Neural progenitor cell (in vitro differentiated cells): ENCODE results near the gene KCNIP2. TPM values are rescaled to one million over a fixed set of nuclear protein-coding genes. Genes with fewer than 3 reads are reported as not detected.
A peak's percentile ranks its signal among the peaks of the same experiment; 100 is the strongest.

Experiments
- DNase-seq: peaks from one replicate; pipeline ENCODE4 v3.0.0-alpha.2; 2016; ENCODE audit warnings: low spot score
- H2AFZ ChIP-seq: fragments of 200-600 bp; sonication (generic); replicated peaks from 2 replicates; pipeline ENCODE4 v1.6.1; 2016; ENCODE audit warnings: antibody characterized with exemption
- H3F3A ChIP-seq: fragments of 200-600 bp; sonication (generic); 2 replicates; pipeline ENCODE4 v1.6.1; 2016; ENCODE audit warnings: antibody characterized with exemption, low read depth
- H3K27ac ChIP-seq: fragments of 200-600 bp; sonication (generic); 2 replicates; pipeline ENCODE4 v1.5.1; 2016; ENCODE audit warnings: mild to moderate bottlenecking
- H3K27me3 ChIP-seq: fragments of 200-600 bp; sonication (generic); 2 replicates; pipeline ENCODE4 v1.6.1; 2016; ENCODE audit warnings: mild to moderate bottlenecking, moderate library complexity
- H3K36me3 ChIP-seq: fragments of 200-600 bp; sonication (generic); 2 replicates; pipeline ENCODE4 v1.5.1; 2016
- H3K4me1 ChIP-seq: fragments of 200-600 bp; sonication (generic); 2 replicates; pipeline ENCODE4 v1.6.1; 2016; ENCODE audit warnings: mixed run types
- H3K4me2 ChIP-seq: fragments of 200-600 bp; sonication (generic); 2 replicates; pipeline ENCODE4 v1.6.1; 2016
- H3K4me3 ChIP-seq: fragments of 200-600 bp; sonication (generic); 2 replicates; pipeline ENCODE4 v1.5.1; 2016
- H3K79me2 ChIP-seq: fragments of 200-600 bp; sonication (generic); 2 replicates; pipeline ENCODE4 v1.6.1; 2016; ENCODE audit warnings: low read depth
- H3K9ac ChIP-seq: fragments of 200-600 bp; sonication (generic); 2 replicates; pipeline ENCODE4 v1.6.1; 2016
- H3K9me3 ChIP-seq: fragments of 200-600 bp; sonication (generic); 2 replicates; pipeline ENCODE4 v1.5.1; 2016; ENCODE audit warnings: low read depth
- H4K20me1 ChIP-seq: fragments of 200-600 bp; sonication (generic); 2 replicates; pipeline ENCODE4 v1.6.1; 2016; ENCODE audit warnings: low read depth
- H3K27ac Mint-ChIP-seq: 3 replicates; pipeline ENCODE4 v1.8.0; 2021; ENCODE audit warnings: mixed read lengths
- H3K27me3 Mint-ChIP-seq: 2 replicates; pipeline ENCODE4 v1.8.0; 2022; ENCODE audit warnings: low read depth, mild to moderate bottlenecking, inconsistent platforms, moderate library complexity, mixed read lengths; ENCODE audit not compliant: insufficient read depth
- H3K36me3 Mint-ChIP-seq: 3 replicates; pipeline ENCODE4 v1.8.0; 2021; ENCODE audit warnings: mixed read lengths
- H3K4me1 Mint-ChIP-seq: 3 replicates; pipeline ENCODE4 v1.8.0; 2021; ENCODE audit warnings: mixed read lengths
- H3K4me3 Mint-ChIP-seq: 3 replicates; pipeline ENCODE4 v1.8.0; 2021; ENCODE audit warnings: mild to moderate bottlenecking, moderate library complexity, mixed read lengths
- H3K9me3 Mint-ChIP-seq: 3 replicates; pipeline ENCODE4 v1.8.0; 2020; ENCODE audit warnings: mixed read lengths
- EZH2 ChIP-seq: fragments of 200-600 bp; sonication (generic); IDR thresholded peaks from 2 replicates; pipeline ENCODE4 v1.6.1; 2017; ENCODE audit warnings: antibody characterized with exemption, mild to moderate bottlenecking, moderate library complexity
- EZH2phosphoT487 ChIP-seq: fragments of 200-600 bp; sonication (generic); IDR thresholded peaks from 2 replicates; pipeline ENCODE4 v1.6.1; 2017; ENCODE audit warnings: antibody characterized with exemption
- total RNA-seq: library from RNA; depleted of rRNA; stranded (reverse); fragments of >200 nt; gene quantifications from 2 replicates; pipeline ENCODE4 v1.2.3, GENCODE V29; 2015; ENCODE audit warnings: low replicate concordance
- TF ChIP-seq, protein P1 (sequence below): fragments of 200-600 bp; sonication (generic); IDR thresholded peaks from 2 replicates; pipeline ENCODE4 v1.5.1; 2017; ENCODE audit warnings: antibody characterized with exemption, mild to moderate bottlenecking

KCNIP2 gene
- total RNA-seq, 1 donor from 2014 or later = 2.4 TPM

DNA sequence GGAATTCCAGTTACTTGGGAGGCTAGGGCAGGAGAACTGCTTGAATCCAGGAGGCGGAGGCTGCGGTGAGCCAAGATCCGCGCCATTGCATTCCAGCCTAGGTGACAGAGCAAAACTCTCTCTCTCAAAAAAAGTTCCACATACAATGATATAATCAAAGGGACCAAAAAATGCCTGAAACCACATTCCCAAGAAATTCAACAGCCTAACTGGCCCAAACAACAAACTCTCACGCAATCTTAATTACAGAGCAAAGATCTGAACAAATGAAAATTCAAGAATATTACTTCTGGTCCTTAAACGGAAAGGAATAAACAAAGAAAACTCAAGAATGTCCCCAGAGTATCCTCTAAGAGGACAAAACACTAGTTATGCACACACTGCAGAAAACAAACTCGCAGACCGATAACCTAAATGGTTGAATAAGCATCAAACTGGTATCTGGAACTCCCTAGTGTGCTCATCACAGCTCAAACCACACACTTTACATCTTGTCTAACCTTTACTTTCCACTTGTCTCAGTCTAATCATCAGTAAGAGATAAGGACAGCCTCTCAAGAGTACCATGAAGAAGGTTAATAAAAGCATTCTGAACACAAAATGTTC is 29.0 kb downstream of the KCNIP2 start:
- H3K9me3 Mint-ChIP-seq = no peaks in the 10 kb centered on the region
- H3K9ac ChIP-seq = peak overlapping the region; percentile 17
- H3K4me3 ChIP-seq = peak overlapping the region; percentile 94
- peak overlapping the region; percentile 91 for H3K4me2 ChIP-seq
- no peak overlapping the region for H3K27ac Mint-ChIP-seq
- H3F3A ChIP-seq = peaks cover 38% of the 10 kb centered on the region
- H3K36me3 Mint-ChIP-seq = peaks cover 18% of the 10 kb centered on the region
- peaks cover 96% of the 10 kb centered on the region for H3K79me2 ChIP-seq
- no peak overlapping the region for H3K27ac ChIP-seq
- peaks cover 26% of the 10 kb centered on the region for H3K4me1 ChIP-seq
- H4K20me1 ChIP-seq = peaks cover 84% of the 10 kb centered on the region
- H3K27me3 Mint-ChIP-seq = no peaks in the 10 kb centered on the region
- H2AFZ ChIP-seq = no peak overlapping the region
- H3K27me3 ChIP-seq = no peaks in the 10 kb centered on the region
- TF ChIP-seq EZH2 (no peak), EZH2phosphoT487 (no peak)
- TF ChIP-seq, protein P1, sequence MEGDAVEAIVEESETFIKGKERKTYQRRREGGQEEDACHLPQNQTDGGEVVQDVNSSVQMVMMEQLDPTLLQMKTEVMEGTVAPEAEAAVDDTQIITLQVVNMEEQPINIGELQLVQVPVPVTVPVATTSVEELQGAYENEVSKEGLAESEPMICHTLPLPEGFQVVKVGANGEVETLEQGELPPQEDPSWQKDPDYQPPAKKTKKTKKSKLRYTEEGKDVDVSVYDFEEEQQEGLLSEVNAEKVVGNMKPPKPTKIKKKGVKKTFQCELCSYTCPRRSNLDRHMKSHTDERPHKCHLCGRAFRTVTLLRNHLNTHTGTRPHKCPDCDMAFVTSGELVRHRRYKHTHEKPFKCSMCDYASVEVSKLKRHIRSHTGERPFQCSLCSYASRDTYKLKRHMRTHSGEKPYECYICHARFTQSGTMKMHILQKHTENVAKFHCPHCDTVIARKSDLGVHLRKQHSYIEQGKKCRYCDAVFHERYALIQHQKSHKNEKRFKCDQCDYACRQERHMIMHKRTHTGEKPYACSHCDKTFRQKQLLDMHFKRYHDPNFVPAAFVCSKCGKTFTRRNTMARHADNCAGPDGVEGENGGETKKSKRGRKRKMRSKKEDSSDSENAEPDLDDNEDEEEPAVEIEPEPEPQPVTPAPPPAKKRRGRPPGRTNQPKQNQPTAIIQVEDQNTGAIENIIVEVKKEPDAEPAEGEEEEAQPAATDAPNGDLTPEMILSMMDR = no peak
- no peaks in the 10 kb centered on the region for H3K9me3 ChIP-seq
- peak; percentile 24 for DNase-seq
- H3K4me3 Mint-ChIP-seq = peak overlapping the region; percentile 90
- H3K36me3 ChIP-seq = peaks cover 9% of the 10 kb centered on the region
- peaks cover 33% of the 10 kb centered on the region for H3K4me1 Mint-ChIP-seq

DNA sequence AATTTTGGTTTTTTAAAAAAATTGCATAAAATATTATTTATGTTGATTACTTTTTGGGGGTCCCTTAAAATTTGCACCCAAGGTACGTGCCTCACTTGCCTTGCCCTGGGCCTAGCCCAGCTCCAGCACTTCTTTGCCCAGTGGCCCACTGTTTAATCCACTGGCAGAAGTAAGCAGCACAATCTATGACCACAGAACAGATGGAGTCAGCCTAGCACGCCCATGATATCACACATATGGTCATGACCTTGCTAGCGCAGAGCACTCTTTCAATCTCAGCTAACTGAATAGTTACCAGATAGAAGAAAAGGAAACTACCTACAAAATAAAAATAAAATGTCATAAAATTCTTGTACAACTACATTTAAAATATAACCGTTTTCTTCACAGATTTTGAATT is 31.0 kb downstream of the KCNIP2 start:
- Histone ChIP-seq H3F3A (peaks cover 34% of the 10 kb centered on the region), H3K4me2 (no peak overlapping the region), H3K36me3 (peaks cover 24% of the 10 kb centered on the region), H3K9me3 (no peaks in the 10 kb centered on the region), H3K9ac (no peak overlapping the region), H3K4me1 (peaks cover 26% of the 10 kb centered on the region), H4K20me1 (peaks cover 98% of the 10 kb centered on the region), H2AFZ (no peak overlapping the region), H3K27me3 (no peaks in the 10 kb centered on the region), H3K27ac (no peak overlapping the region), H3K4me3 (no peak overlapping the region), H3K79me2 (peaks cover 100% of the 10 kb centered on the region)
- DNase-seq = no peak
- H3K4me1 Mint-ChIP-seq = peaks cover 24% of the 10 kb centered on the region
- H3K4me3 Mint-ChIP-seq = no peak overlapping the region
- no peaks in the 10 kb centered on the region for H3K9me3 Mint-ChIP-seq
- H3K36me3 Mint-ChIP-seq = peaks cover 23% of the 10 kb centered on the region
- no peak overlapping the region for H3K27ac Mint-ChIP-seq
- TF ChIP-seq, protein P1 = no peak
- TF ChIP-seq EZH2 = no peak
- no peak for TF ChIP-seq EZH2phosphoT487
- no peaks in the 10 kb centered on the region for H3K27me3 Mint-ChIP-seq

DNA sequence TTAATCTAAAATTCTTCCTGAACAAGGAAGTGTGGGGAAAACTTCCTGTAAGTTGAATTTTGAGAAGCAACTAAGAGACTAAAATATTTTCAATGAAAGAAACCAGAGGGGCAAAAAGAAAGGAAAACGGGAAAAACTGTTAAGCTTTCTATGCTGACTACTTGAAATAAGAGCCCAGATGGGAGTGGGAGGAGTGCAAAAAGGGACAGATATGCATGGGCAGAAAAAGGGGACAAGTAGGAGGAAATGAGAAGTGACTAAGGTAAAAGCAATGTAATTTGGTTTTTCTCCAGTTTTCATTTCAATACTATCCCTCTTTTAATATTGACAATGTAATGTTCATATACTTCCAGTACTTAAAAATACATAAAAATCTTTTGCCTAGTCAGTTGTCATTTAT is 36.4 kb downstream of the KCNIP2 start:
- Histone ChIP-seq H3K36me3 (peaks cover 47% of the 10 kb centered on the region), H3K27ac (no peak overlapping the region), H3K27me3 (no peaks in the 10 kb centered on the region), H4K20me1 (peaks cover 84% of the 10 kb centered on the region), H3F3A (peaks cover 38% of the 10 kb centered on the region), H3K4me3 (no peak overlapping the region), H3K4me2 (no peak overlapping the region), H3K79me2 (peaks cover 95% of the 10 kb centered on the region), H3K4me1 (no peaks in the 10 kb centered on the region), H2AFZ (no peak overlapping the region), H3K9ac (no peak overlapping the region), H3K9me3 (no peaks in the 10 kb centered on the region)
- Mint-ChIP-seq H3K4me3 (no peak overlapping the region), H3K27ac (no peak overlapping the region), H3K27me3 (peaks cover 2% of the 10 kb centered on the region), H3K9me3 (no peaks in the 10 kb centered on the region), H3K36me3 (peaks cover 30% of the 10 kb centered on the region), H3K4me1 (no peaks in the 10 kb centered on the region)
- DNase-seq = no peak
- TF ChIP-seq EZH2phosphoT487 = no peak
- no peak for TF ChIP-seq EZH2
- TF ChIP-seq, protein P1 = no peak
